Astrocyte of the cerebellum (primary cell): Measurements from ENCODE around the gene FITM1.

Source experiments
- DNase-seq: peaks from one replicate; pipeline ENCODE4 v3.0.0-alpha.2; 2011; ENCODE audit warnings: low read depth
- H3K4me3 ChIP-seq: 2 replicates; pipeline ENCODE4 v1.5.1; 2011; ENCODE audit warnings: mild to moderate bottlenecking, low read depth, low read length, moderate library complexity
- CTCF ChIP-seq: IDR thresholded peaks from 2 replicates; pipeline ENCODE4 v1.5.1; 2012; ENCODE audit warnings: low read length, low read depth, moderate library complexity, mild to moderate bottlenecking; ENCODE audit errors: missing control alignments
- in situ Hi-C: cut with HindIII; loops from 2 replicates; pipeline ENCODE4 v1.10.0; 2017; ENCODE audit warnings: low sequenced_read_pairs

FITM1 gene

DNA sequence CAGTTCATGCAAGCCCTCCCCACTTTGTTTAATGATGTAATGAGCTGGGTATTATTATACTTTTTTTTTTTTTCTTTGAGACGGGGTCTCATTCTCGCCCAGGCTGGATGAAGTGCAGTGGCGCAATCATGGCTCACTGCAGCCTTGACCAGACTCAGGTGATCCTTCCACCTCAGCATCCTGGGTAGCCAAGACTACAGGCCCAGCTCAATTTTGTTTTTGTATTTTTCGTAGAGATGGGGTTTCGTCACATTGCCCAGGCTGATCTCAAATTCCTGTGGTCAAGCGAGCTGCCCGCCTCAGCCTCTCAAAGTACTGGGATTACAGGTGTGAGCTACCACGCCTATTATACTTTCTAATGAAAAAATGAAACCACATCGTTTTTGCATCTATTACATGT lies 20.4 kb upstream of the FITM1 start:
- DNase-seq = no peak
- H3K4me3 ChIP-seq = no peak overlapping the region
- TF ChIP-seq CTCF = no peak
- in situ Hi-C loops = no loop called here

- no peak for TF ChIP-seq CTCF
These were observed 19.9 kb upstream of the FITM1 start for GRCh38 chr14:24110523-24110922.

DNA sequence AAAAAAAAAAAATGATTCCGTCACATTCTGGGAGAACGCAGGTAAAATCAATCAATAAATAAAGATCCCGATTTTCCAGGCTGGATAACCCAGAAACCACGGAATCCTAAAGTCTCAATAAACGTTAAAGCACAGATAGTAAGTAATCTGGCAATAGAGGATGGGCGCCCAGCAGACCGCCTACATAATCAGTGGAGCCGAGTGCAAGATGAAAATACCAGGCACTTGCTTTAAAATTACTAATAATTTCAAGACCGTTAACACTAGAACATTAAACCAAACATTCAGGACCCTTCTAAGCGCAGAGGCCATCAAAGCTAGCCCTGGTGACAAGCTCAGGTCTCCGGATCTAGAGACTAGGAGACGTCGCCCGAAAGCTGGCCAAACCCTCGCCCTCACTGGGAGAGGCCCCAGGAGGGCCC lies 17.1 kb upstream of the FITM1 start:
- DNase-seq = no peak
- TF ChIP-seq CTCF = no peak
- H3K4me3 ChIP-seq = peak overlapping the region; percentile 94
- in situ Hi-C loops = no loop called here

More at GRCh38 chr14:24110523-24110922, 19.9 kb upstream of the FITM1 start:
- no peak for DNase-seq
- no peak overlapping the region for H3K4me3 ChIP-seq
- in situ Hi-C loops = no loop called here

DNA sequence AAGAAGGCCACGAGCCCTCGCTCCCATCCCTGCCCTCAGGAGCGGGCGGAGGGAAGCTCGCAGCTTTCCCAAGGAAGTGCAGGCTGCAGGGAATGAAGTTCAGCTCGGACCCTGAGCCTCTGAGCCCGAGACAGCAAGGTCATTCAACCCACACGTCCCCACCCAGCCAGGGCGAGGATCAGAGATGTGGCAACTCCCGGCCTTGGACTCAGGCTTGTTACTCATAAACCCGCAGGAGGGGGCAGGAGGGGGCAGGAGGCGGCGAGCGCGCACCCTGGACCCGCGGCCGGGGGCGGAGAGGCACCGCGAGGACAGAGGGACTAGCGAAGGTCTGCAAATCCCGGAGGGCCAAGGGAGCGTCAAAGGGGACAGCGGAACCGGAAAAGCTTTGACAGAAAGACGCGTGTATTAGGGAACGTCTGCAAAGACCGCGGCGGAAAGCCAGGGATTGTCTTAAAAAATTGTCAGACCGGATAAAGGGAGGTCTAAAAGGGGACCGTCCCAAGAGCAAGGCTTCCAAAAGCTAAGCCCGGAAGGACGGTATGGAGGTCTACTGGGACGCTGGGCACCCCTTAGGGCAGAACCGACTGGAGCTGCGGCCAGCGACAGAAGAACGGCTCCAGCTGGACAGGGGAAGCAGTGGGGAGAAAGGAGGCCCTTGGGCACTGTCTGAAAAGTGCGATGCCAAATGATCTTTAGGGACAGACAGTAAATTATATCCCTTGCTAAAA lies 16.5 kb upstream of the FITM1 start:
- TF ChIP-seq CTCF = no peak
- peak; percentile 54 for DNase-seq
- in situ Hi-C loops = no loop called here
- H3K4me3 ChIP-seq = peak overlapping the region; percentile 94

- TF ChIP-seq CTCF = no peak
- in situ Hi-C loops = no loop called here
- H3K4me3 ChIP-seq = peak within 1 kb of the TSS; percentile 94
- peak; percentile 99 for DNase-seq
These were observed 15.7 kb upstream of the FITM1 start, which contains the start of the genes DCAF11 and NRL for GRCh38 chr14:24114532-24115421. Gene DCAF11 (plus strand): TSS chr14:24114777. CDS start chr14:24115595, 818 bp downstream. Gene NRL (minus strand): TSS chr14:24114949. CDS start chr14:24082848, 32,101 bp downstream.

DNA sequence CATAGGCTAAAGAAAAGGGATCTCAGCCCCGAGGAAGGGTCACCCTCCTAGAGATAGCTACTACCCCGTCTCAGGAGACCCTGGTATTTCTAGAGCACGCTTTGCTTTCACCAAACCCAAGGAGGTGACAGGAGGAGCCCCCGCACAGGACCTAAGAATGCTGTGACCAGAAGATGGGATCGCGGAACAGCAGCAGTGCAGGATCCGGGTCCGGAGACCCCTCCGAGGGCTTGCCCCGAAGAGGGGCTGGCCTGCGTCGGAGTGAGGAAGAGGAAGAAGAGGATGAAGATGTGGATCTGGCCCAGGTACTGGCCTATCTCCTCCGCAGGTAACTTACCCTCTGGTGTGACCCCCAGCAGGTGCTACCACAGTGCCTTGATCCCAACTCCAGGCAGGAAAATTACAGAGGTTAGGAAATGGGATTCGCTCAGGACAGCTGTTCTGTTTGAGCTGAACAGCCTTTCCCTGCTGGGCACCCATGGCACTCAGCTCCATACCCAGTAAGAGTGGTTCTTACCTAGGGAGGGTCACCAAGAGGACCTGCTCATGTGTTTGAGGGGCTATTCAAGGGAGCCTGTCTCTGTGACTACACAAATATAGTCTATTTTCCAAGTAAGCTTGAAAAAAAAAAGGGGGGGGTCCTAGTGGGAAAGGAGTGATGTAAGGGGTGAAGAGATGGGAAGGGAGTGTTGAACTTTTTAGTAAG lies 14.9 kb upstream of the FITM1 start:
- DNase-seq = no peak
- TF ChIP-seq CTCF = no peak
- peak overlapping the region; percentile 94 for H3K4me3 ChIP-seq
- in situ Hi-C loops = no loop called here
